Osteoblast (primary cell): ENCODE measurements around the gene MZT2A. TPM values are rescaled to one million over a fixed set of nuclear protein-coding genes. Genes with fewer than 3 reads are reported as not detected.
"Not testable (repeated sequence)": the region's sequence is repeated elsewhere in the genome, so short reads cannot be mapped to it uniquely, and the experiment has no call there.

Source experiments
- DNase-seq: peaks from one replicate; pipeline ENCODE4 v3.0.0; 2011; ENCODE audit warnings: low spot score, mixed read lengths; ENCODE audit not compliant: insufficient read length; ENCODE audit errors: missing footprints
- H2AFZ ChIP-seq: 2 replicates; pipeline ENCODE4 v1.6.0; 2011; ENCODE audit warnings: mild to moderate bottlenecking, low read length
- H3K27ac ChIP-seq: 2 replicates; pipeline ENCODE4 v1.5.1; 2011; ENCODE audit warnings: mild to moderate bottlenecking, low read depth, low read length, moderate library complexity
- H3K27me3 ChIP-seq: 2 replicates; pipeline ENCODE4 v1.6.0; 2012; ENCODE audit warnings: mild to moderate bottlenecking, control low read depth, inconsistent platforms, low read length, moderate library complexity; ENCODE audit not compliant: insufficient read depth
- H3K36me3 ChIP-seq: 2 replicates; pipeline ENCODE4 v1.5.1; 2011; ENCODE audit warnings: mild to moderate bottlenecking, low read length, control low read depth, moderate library complexity; ENCODE audit not compliant: insufficient read depth
- H3K4me1 ChIP-seq: 2 replicates; pipeline ENCODE4 v1.5.1; 2011; ENCODE audit warnings: mild to moderate bottlenecking, low read length, control low read depth, moderate library complexity; ENCODE audit not compliant: insufficient read depth
- H3K4me2 ChIP-seq: 2 replicates; pipeline ENCODE4 v1.6.0; 2011; ENCODE audit warnings: mild to moderate bottlenecking, low read length; ENCODE audit not compliant: insufficient read depth
- H3K4me3 ChIP-seq: fragments of 200-600 bp; sonication (generic); 3 replicates; pipeline ENCODE4 v1.5.1; 2012; ENCODE audit warnings: mild to moderate bottlenecking, low read length, inconsistent platforms; ENCODE audit not compliant: insufficient read depth
- H3K79me2 ChIP-seq: 2 replicates; pipeline ENCODE4 v1.6.0; 2012; ENCODE audit warnings: mild to moderate bottlenecking, low read length, control low read depth, inconsistent platforms; ENCODE audit not compliant: insufficient read depth
- H3K9me3 ChIP-seq: 2 replicates; pipeline ENCODE4 v1.5.1; 2011; ENCODE audit warnings: low read depth, low read length, control low read depth
- H4K20me1 ChIP-seq: 2 replicates; pipeline ENCODE4 v1.6.0; 2012; ENCODE audit warnings: mild to moderate bottlenecking, low read length, control low read depth; ENCODE audit not compliant: insufficient read depth
- total RNA-seq: library from RNA; depleted of rRNA; stranded (reverse); fragments of >200 nt; gene quantifications from 2 replicates; pipeline ENCODE4 v1.2.3, GENCODE V29; 2012
- TF ChIP-seq, protein P1 (sequence below): IDR thresholded peaks from 2 replicates; pipeline ENCODE4 v1.5.1; 2011; ENCODE audit warnings: mild to moderate bottlenecking, low read depth, low read length, moderate library complexity; ENCODE audit errors: extremely low read depth

Gene MZT2A
- total RNA-seq, 1 donor, result 45.2 TPM

DNA sequence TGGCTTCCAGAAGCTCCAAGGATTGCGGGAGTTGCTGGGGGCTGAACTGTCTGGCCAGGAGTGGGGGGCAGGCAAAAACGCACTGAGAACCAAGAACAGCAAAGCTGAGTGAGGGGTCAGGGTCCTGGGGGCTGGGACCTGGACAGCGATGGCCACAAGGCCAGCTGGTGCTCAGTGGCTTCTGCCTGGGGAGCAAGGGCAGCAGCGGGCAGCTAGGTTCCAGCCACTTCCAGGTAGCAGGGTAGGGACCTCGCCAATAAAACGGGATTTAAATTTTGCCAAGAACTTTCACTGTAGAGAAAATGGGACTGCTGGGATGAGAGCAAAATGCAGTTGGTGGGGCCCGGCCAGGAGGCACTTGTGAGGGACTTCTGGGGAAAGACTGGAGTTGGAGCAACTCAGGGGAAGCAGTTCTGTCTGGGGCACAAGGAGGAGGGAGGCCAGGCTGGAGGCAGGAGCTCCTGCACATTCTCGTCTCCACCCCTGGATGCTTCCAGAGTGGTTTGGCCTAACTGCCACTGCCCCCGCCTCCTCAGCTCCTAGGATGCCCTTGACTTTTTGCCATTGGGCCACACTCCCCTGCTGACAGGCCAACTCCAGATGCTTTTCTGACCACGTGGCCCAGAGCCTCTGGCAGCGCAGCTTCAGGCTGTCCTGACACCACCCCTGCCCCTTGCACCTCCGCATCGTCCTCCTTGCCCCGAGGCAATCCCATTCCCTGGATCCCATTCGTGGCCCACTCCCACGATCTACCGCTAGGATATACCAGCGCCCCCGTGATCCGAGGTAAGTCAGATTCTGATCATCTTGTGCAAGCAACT is 30.0 kb upstream of the MZT2A start:
- DNase-seq, result peak; percentile 64
- Histone ChIP-seq H3K4me1 (no peaks in the 10 kb centered on the region), H3K4me2 (no peak overlapping the region), H3K9me3 (no peaks in the 10 kb centered on the region), H3K4me3 (no peak overlapping the region), H3K27ac (no peak overlapping the region), H4K20me1 (no peaks in the 10 kb centered on the region), H2AFZ (no peak overlapping the region), H3K79me2 (no peaks in the 10 kb centered on the region), H3K36me3 (peaks cover 8% of the 10 kb centered on the region), H3K27me3 (no peaks in the 10 kb centered on the region)
- TF ChIP-seq, protein P1, sequence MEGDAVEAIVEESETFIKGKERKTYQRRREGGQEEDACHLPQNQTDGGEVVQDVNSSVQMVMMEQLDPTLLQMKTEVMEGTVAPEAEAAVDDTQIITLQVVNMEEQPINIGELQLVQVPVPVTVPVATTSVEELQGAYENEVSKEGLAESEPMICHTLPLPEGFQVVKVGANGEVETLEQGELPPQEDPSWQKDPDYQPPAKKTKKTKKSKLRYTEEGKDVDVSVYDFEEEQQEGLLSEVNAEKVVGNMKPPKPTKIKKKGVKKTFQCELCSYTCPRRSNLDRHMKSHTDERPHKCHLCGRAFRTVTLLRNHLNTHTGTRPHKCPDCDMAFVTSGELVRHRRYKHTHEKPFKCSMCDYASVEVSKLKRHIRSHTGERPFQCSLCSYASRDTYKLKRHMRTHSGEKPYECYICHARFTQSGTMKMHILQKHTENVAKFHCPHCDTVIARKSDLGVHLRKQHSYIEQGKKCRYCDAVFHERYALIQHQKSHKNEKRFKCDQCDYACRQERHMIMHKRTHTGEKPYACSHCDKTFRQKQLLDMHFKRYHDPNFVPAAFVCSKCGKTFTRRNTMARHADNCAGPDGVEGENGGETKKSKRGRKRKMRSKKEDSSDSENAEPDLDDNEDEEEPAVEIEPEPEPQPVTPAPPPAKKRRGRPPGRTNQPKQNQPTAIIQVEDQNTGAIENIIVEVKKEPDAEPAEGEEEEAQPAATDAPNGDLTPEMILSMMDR, result no peak

DNA sequence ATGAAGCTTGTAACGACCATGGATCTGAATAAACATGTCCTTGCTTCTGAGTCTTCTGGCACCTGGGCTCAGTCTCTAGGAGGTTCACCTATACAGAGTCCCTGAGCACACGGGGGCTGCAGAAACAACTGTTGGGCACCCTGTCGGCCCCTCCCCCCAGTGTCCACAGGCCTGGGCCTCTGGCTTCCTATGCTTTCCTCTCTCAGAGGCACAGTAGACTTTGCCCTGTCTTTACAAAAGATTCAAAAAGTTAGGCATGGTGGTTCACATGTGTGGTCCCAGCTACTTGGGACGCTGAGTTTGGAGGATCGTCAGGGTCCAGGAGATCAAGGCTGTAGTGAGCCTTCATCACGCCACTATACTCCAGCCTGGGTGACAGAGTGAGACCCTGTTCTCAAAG is 29.3 kb upstream of the MZT2A start:
- not testable (repeated sequence) for H3K9me3 ChIP-seq, DNase-seq, H3K27me3 ChIP-seq, H4K20me1 ChIP-seq, H3K4me3 ChIP-seq, H3K4me2 ChIP-seq, H3K4me1 ChIP-seq, H2AFZ ChIP-seq, H3K27ac ChIP-seq, H3K79me2 ChIP-seq, H3K36me3 ChIP-seq

DNA sequence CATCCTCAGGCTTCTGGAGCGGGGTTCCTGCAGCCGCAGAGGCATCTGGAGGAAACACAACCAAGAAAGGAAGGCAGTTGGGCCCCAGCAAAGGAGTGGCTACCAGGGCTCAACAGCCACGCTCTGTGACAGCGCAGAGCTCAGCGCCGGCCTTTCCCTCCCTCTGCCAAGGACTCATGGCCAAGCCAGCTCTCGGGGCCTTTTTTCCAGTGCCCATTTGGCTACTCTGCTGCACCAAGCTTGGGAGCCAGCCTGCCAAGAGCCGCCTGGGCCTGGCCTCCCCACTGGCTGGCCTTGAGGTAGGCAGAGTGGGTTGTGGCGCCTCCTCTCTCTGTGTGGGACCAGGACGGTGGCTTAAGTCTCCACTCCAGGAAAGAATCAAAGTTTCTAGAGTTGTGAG is 28.3 kb upstream of the MZT2A start:
- Histone ChIP-seq H3K79me2 (no peaks in the 10 kb centered on the region), H3K4me1 (no peaks in the 10 kb centered on the region), H3K4me3 (no peak overlapping the region), H3K27ac (no peak overlapping the region), H3K4me2 (no peak overlapping the region), H4K20me1 (no peaks in the 10 kb centered on the region), H3K36me3 (peaks cover 8% of the 10 kb centered on the region), H3K27me3 (no peaks in the 10 kb centered on the region), H3K9me3 (no peaks in the 10 kb centered on the region), H2AFZ (no peak overlapping the region)
- DNase-seq, result peak; percentile 64
- TF ChIP-seq, protein P1, result no peak

DNA sequence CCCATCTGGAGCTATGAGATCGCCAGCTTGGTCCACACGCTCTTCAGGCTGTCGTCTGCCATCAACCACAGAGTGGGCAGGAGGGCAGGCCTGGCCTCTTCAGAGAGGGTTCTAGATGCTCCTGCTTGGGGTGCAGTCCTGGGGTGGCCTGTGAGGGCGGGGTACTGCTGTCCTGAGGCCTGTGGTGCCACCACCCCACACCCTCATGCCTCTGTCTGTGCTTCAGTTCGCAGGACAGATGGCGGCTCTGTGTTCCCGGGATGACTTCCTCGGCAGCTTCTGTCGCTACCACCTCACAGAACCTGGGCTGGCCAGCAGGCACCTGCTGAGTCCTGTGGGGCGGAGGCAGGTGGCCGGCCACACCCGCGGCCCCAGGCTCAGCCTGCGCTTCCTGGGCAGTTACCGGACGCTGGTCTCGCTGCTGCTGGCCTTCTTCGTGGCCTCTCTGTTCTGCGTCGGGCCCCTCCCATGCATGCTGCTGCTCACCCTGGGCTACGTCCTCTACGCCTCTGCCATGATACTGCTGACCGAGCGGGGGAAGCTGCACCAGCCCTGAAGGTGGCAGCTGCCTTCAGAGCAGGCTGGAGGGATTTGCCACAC is 27.8 kb upstream of the MZT2A start:
- not testable (repeated sequence) for H4K20me1 ChIP-seq

DNA sequence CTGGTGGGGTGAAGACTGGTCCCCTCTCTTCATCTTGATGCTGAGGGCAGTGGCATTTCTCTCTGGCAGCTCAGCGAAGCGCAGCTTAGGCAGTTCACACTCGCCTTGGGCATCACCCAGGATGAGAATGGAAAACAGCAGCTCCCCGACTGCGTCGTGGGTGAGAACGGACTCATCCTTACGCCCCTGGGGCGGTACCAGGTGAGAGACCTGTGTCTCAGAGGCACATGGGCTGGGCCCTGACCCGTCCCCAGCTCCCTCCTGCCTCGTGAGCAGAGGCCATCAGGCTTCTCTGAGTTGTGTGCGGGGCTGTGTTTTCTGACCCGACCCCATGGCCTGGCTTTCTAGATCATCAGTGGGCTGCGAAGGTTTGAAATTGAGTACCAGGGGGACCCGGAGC is 27.3 kb upstream of the MZT2A start:
- no peak for DNase-seq
- TF ChIP-seq, protein P1, result no peak
- Histone ChIP-seq H3K79me2 (no peaks in the 10 kb centered on the region), H3K27me3 (no peaks in the 10 kb centered on the region), H3K4me1 (no peaks in the 10 kb centered on the region), H3K4me2 (no peak overlapping the region), H2AFZ (no peak overlapping the region), H3K4me3 (no peak overlapping the region), H4K20me1 (no peaks in the 10 kb centered on the region), H3K36me3 (peaks cover 8% of the 10 kb centered on the region), H3K27ac (no peak overlapping the region), H3K9me3 (no peaks in the 10 kb centered on the region)

More for the DNA sequence above, 27.8 kb upstream of the MZT2A start:
- not testable (repeated sequence) for H3K4me3 ChIP-seq, H3K79me2 ChIP-seq, H3K9me3 ChIP-seq, H3K27me3 ChIP-seq, H3K27ac ChIP-seq, H3K36me3 ChIP-seq, H3K4me1 ChIP-seq, H2AFZ ChIP-seq, H3K4me2 ChIP-seq, DNase-seq

DNA sequence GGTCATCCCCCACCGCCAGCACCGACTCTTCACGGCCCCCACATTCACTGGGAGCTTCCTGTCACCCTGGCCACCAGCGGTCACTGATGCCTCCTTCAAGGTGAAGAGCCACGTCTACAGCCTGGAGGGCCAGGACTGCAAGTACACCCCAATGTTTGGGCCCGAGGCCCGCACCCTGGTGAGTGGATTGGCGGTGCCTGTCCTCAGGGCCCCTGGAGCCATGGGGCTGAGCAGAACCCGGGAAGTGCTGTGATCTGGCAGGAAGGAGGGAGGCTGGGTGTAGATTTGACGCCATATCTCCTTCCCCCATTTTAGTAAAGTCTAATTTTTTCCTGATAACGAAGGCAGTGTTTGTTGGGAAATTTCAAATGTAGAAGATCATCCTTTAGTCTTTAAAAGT is 26.3 kb upstream of the MZT2A start:
- H3K4me3 ChIP-seq, H4K20me1 ChIP-seq, H3K27me3 ChIP-seq, H3K36me3 ChIP-seq, H2AFZ ChIP-seq, DNase-seq, H3K27ac ChIP-seq, H3K4me1 ChIP-seq, H3K79me2 ChIP-seq, H3K9me3 ChIP-seq, H3K4me2 ChIP-seq: not testable (repeated sequence)
